IMR-90 (cell line): ENCODE measurements around the gene AQP12A. TPM values are rescaled to one million over a fixed set of nuclear protein-coding genes. Genes with fewer than 3 reads are reported as not detected.
"Not testable (repeated sequence)": the region's sequence is repeated elsewhere in the genome, so short reads cannot be mapped to it uniquely, and the experiment has no call there.

Experiments used
- ATAC-seq: fragments of 200-7000 bp; cut with Tn5 transposase; 2 replicates; pipeline ENCODE4 v1.9.1; 2020; ENCODE audit warnings: low read depth, mild to moderate bottlenecking, moderate library complexity
- BruUV-seq: library from RNA; stranded (reverse); fragments of 400-500 nt; replicated peaks from 2 replicates; lab custom pipeline; 2021; lab: Mats Ljungman, UMichigan
- CTCF ChIA-PET: fragments of 300-600 bp; formaldehyde crosslinking; extraction: SDS; loops from one replicate; lab custom pipeline; 2021; ENCODE audit warnings: antibody characterized with exemption; lab: Yijun Ruan, JAX
- POLR2A ChIA-PET: fragments of 300-600 bp; sonication (Branson Sonifier 250); formaldehyde crosslinking; loops from one replicate; lab custom pipeline; 2022; ENCODE audit warnings: antibody characterized with exemption; ENCODE audit not compliant: unreplicated experiment; lab: Charles Lee
- DNase-seq: peaks from one replicate; pipeline ENCODE4 v3.0.0; 2013
- H2AFZ ChIP-seq: replicated peaks from 2 replicates; pipeline ENCODE3; 2013; ENCODE audit warnings: low read length, mild to moderate bottlenecking; ENCODE audit not compliant: poor library complexity
- H2AK5ac ChIP-seq: 2 replicates; pipeline ENCODE4 v1.6.1; 2013; ENCODE audit warnings: low read depth, low read length, inconsistent platforms
- H2AK9ac ChIP-seq: replicated peaks from 2 replicates; pipeline ENCODE3; 2013; ENCODE audit warnings: mild to moderate bottlenecking, low read depth, low read length, moderate library complexity; ENCODE audit not compliant: poor library complexity
- H2BK120ac ChIP-seq: 2 replicates; pipeline ENCODE4 v1.6.1; 2013; ENCODE audit warnings: low read depth, low read length, inconsistent platforms
- H2BK15ac ChIP-seq: 3 replicates; pipeline ENCODE4 v1.6.1; 2013; ENCODE audit warnings: low read depth, low read length, inconsistent platforms
- H2BK20ac ChIP-seq: 2 replicates; pipeline ENCODE4 v1.6.1; 2013; ENCODE audit warnings: low read depth, mild to moderate bottlenecking, inconsistent platforms, low read length, moderate library complexity
- H2BK5ac ChIP-seq: 2 replicates; pipeline ENCODE4 v1.6.1; 2013; ENCODE audit warnings: mild to moderate bottlenecking, low read depth, low read length, inconsistent platforms; ENCODE audit not compliant: poor library complexity, severe bottlenecking
- H3K14ac ChIP-seq: replicated peaks from 2 replicates; pipeline ENCODE4 v1.6.1; 2013; ENCODE audit warnings: low read depth, low read length, inconsistent platforms
- H3K18ac ChIP-seq: 2 replicates; pipeline ENCODE4 v1.6.1; 2013; ENCODE audit warnings: low read depth, low read length, control low read depth
- H3K23ac ChIP-seq: 2 replicates; pipeline ENCODE4 v1.6.1; 2013; ENCODE audit warnings: low read depth, low read length, inconsistent platforms
- H3K27ac ChIP-seq: 2 replicates; pipeline ENCODE4 v1.5.1; 2013; ENCODE audit warnings: mild to moderate bottlenecking, control low read depth, low read length; ENCODE audit not compliant: insufficient read depth
- H3K27me3 ChIP-seq: 2 replicates; pipeline ENCODE4 v1.6.1; 2013; ENCODE audit warnings: low read length; ENCODE audit not compliant: control insufficient read depth, insufficient read depth
- H3K36me3 ChIP-seq: 2 replicates; pipeline ENCODE4 v1.6.1; 2013; ENCODE audit warnings: low read length, mixed read lengths; ENCODE audit not compliant: control insufficient read depth, insufficient read depth
- H3K4ac ChIP-seq: 2 replicates; pipeline ENCODE4 v1.6.1; 2013; ENCODE audit warnings: low read depth, low read length, inconsistent platforms
- H3K4me1 ChIP-seq: 2 replicates; pipeline ENCODE4 v1.6.1; 2013; ENCODE audit warnings: low read length, mixed read lengths; ENCODE audit not compliant: control insufficient read depth, insufficient read depth
- H3K4me2 ChIP-seq: 2 replicates; pipeline ENCODE4 v1.6.1; 2013; ENCODE audit warnings: low read depth, mild to moderate bottlenecking, control low read depth, low read length, moderate library complexity
- H3K4me3 ChIP-seq: 2 replicates; pipeline ENCODE4 v1.5.1; 2013; ENCODE audit warnings: low read depth, mild to moderate bottlenecking, control low read depth, low read length, moderate library complexity; ENCODE audit not compliant: insufficient read depth
- H3K56ac ChIP-seq: 2 replicates; pipeline ENCODE4 v1.6.1; 2013; ENCODE audit warnings: low read length, inconsistent platforms; ENCODE audit not compliant: insufficient read depth; ENCODE audit errors: extremely low read depth
- H3K79me1 ChIP-seq, 2 experiments: 2 replicates each; pipeline ENCODE4 v1.6.1; 2013; ENCODE audit warnings: low read length in 2 of 2, inconsistent platforms in 1 of 2, low read depth in 1 of 2
- H3K9ac ChIP-seq: 2 replicates; pipeline ENCODE4 v1.6.1; 2013; ENCODE audit warnings: low read depth, low read length, control low read depth
- H3K9me1 ChIP-seq: 2 replicates; pipeline ENCODE4 v1.6.1; 2013; ENCODE audit warnings: low read length, inconsistent platforms; ENCODE audit not compliant: insufficient read depth
- H3K9me3 ChIP-seq: 2 replicates; pipeline ENCODE4 v1.6.1; 2013; ENCODE audit warnings: low read length; ENCODE audit not compliant: control insufficient read depth, insufficient read depth
- H4K20me1 ChIP-seq: 2 replicates; pipeline ENCODE4 v1.6.1; 2013; ENCODE audit warnings: low read length, inconsistent platforms; ENCODE audit not compliant: insufficient read depth
- H4K5ac ChIP-seq: 2 replicates; pipeline ENCODE4 v1.6.1; 2013; ENCODE audit warnings: mild to moderate bottlenecking, low read depth, low read length, control low read depth
- H4K8ac ChIP-seq, 2 experiments: 2 replicates each; pipeline ENCODE4 v1.6.1; 2013; ENCODE audit warnings: low read depth in 2 of 2, low read length in 2 of 2, control low read depth in 1 of 2, inconsistent platforms in 1 of 2
- H4K91ac ChIP-seq: 2 replicates; pipeline ENCODE4 v1.6.1; 2013; ENCODE audit warnings: low read depth, low read length, inconsistent platforms; ENCODE audit not compliant: insufficient read depth
- WGBS, 2 experiments: methylation state at CpG; one replicate each; pipeline versions ENCODE4 v1.1.5 to v1.1.7; 2013; ENCODE audit warnings: missing lambda C conversion rate in 2 of 2; ENCODE audit not compliant: insufficient read length in 1 of 2; ENCODE audit errors: extremely low coverage in 2 of 2; 5-methylcytosine and 5-hydroxymethylcytosine counted together
- dilution Hi-C: fragments of 300-500 bp; cut with HindIII; formaldehyde crosslinking; loops from one replicate; pipeline ENCODE4 v1.14.3; 2018; ENCODE audit warnings: low sequenced_read_pairs; ENCODE audit not compliant: unreplicated experiment
- in situ Hi-C: fragments of 300-500 bp; cut with MboI; formaldehyde crosslinking; loops from 3 replicates; pipeline ENCODE4 v1.14.3; 2019; ENCODE audit warnings: low sequenced_read_pairs, inconsistent platforms, mixed read lengths
- intact Hi-C: fragments of 100-400 bp; cut with micrococcal nuclease; formaldehyde crosslinking; loops from 2 replicates; pipeline ENCODE4 v1.10.0; 2022
- polyA plus RNA-seq, 3 experiments: library from polyadenylated mRNA; depleted of rRNA; stranded (reverse); fragments of >200 nt; gene quantifications; 2 replicates each; pipeline ENCODE4 v1.2.3, GENCODE V29; 2012; ENCODE audit warnings: low replicate concordance in 1 of 3
- total RNA-seq: library from RNA; depleted of rRNA; stranded (reverse); fragments of >200 nt; gene quantifications from 2 replicates; pipeline ENCODE4 v1.2.3, GENCODE V29; 2012

The AQP12A gene
- total and polyA plus RNA-seq, 2 of the 4 experiments (the other 2 are of a cell fraction): not detected

GRCh38 chr2:240700616-240701015 is 8.9 kb downstream of the AQP12A start:
- H4K5ac ChIP-seq, H3K4me1 ChIP-seq, CTCF ChIA-PET, H3K56ac ChIP-seq, H2BK20ac ChIP-seq, H3K14ac ChIP-seq, H3K18ac ChIP-seq, in situ Hi-C loops, DNase-seq, H2BK120ac ChIP-seq, H3K79me1 ChIP-seq, H3K9me1 ChIP-seq, H2AK9ac ChIP-seq, H2BK15ac ChIP-seq, H2AK5ac ChIP-seq, BruUV-seq, H3K4ac ChIP-seq, H2AFZ ChIP-seq, H2BK5ac ChIP-seq, H3K36me3 ChIP-seq, H3K27ac ChIP-seq, H3K23ac ChIP-seq, H3K9ac ChIP-seq, H4K91ac ChIP-seq, dilution Hi-C loops, ATAC-seq, H3K4me2 ChIP-seq, H3K4me3 ChIP-seq, POLR2A ChIA-PET, H4K20me1 ChIP-seq, H4K8ac ChIP-seq, H3K9me3 ChIP-seq: not testable (repeated sequence)
- intact Hi-C loops: loop anchor here (5.0 kb wide), 1 partner anchor 188 kb away; no protein-coding TSS in a partner anchor
- 80% methylated on average over 1 of the region's 21 CpGs; no CpG with 5 or more reads in 1 of the 2 experiments for WGBS, 2 experiments
- peaks cover 16% of the 10 kb centered on the region for H3K27me3 ChIP-seq
